GM19240 (cell line): ENCODE results near the gene NWD2.
"Not testable (repeated sequence)": the region's sequence is repeated elsewhere in the genome, so short reads cannot be mapped to it uniquely, and the experiment has no call there.

Source experiments
- DNase-seq: peaks from one replicate; pipeline ENCODE4 v3.0.0; 2011; ENCODE audit warnings: low spot score; ENCODE audit not compliant: insufficient read length

Gene NWD2

GRCh38 chr4:37244583-37245390 lies at the start of gene NWD2:
TSS of gene NWD2 (plus strand) at chr4:37244743. CDS start at chr4:37245068, 325 bp downstream.
- no peak for DNase-seq

- DNase-seq, result no peak
Measured at GRCh38 chr4:37197899-37198298, 46.6 kb upstream of the NWD2 start.

- DNase-seq, result not testable (repeated sequence)
Measured at GRCh38 chr4:37204740-37205139, 39.8 kb upstream of the NWD2 start.

GRCh38 chr4:37216209-37216608 lies 28.3 kb upstream of the NWD2 start:
- no peak for DNase-seq

- DNase-seq, result no peak
Measured at GRCh38 chr4:37219242-37219641, 25.3 kb upstream of the NWD2 start.

GRCh38 chr4:37219990-37220389 lies 24.6 kb upstream of the NWD2 start:
- DNase-seq, result no peak

- DNase-seq, result no peak
Measured at GRCh38 chr4:37220685-37221084, 23.9 kb upstream of the NWD2 start.

- DNase-seq, result no peak
Measured at GRCh38 chr4:37223732-37224131, 20.8 kb upstream of the NWD2 start.

GRCh38 chr4:37224854-37225253 lies 19.7 kb upstream of the NWD2 start:
- DNase-seq, result no peak

GRCh38 chr4:37225778-37226177 lies 18.8 kb upstream of the NWD2 start:
- no peak for DNase-seq

GRCh38 chr4:37232315-37232714 lies 12.2 kb upstream of the NWD2 start:
- no peak for DNase-seq

- no peak for DNase-seq
Measured at GRCh38 chr4:37236165-37236564, 8.4 kb upstream of the NWD2 start.

GRCh38 chr4:37241647-37242046 lies 2.9 kb upstream of the NWD2 start:
- DNase-seq, result no peak

- DNase-seq, result no peak
Measured at GRCh38 chr4:37243051-37243450, 1.5 kb upstream of the NWD2 start.

GRCh38 chr4:37243722-37244582 lies 591 bp upstream of the NWD2 start:
- no peak for DNase-seq

GRCh38 chr4:37245391-37245954 lies 930 bp downstream of the NWD2 start:
- no peak for DNase-seq

- no peak for DNase-seq
Measured at GRCh38 chr4:37246891-37247290, 2.3 kb downstream of the NWD2 start.

- DNase-seq, result no peak
Measured at GRCh38 chr4:37258221-37258620, 13.7 kb downstream of the NWD2 start.

- no peak for DNase-seq
Measured at GRCh38 chr4:37268319-37268718, 23.8 kb downstream of the NWD2 start.

- no peak for DNase-seq
Measured at GRCh38 chr4:37279121-37279520, 34.6 kb downstream of the NWD2 start.

GRCh38 chr4:37279894-37280592 lies 35.5 kb downstream of the NWD2 start:
- DNase-seq, result no peak

- DNase-seq, result no peak
Measured at GRCh38 chr4:37299468-37299867, 54.9 kb downstream of the NWD2 start.
